ENCODE data around the gene WDR88.
A peak's percentile ranks its signal among the peaks of the same experiment; 100 is the strongest.
"Not testable (repeated sequence)": the region's sequence is repeated elsewhere in the genome, so short reads cannot be mapped to it uniquely, and the experiment has no call there.

The WDR88 gene

GRCh38 chr19:33139165-33139564 is 7.3 kb downstream of the WDR88 start:
- H3K4me3 ChIP-seq (ENCODE audit: low read depth, low read length) = no peak overlapping the region
- TF ChIP-seq CTCF (conservative IDR thresholded peaks at IDR 0.05; ENCODE audit: low read depth, low read length) = no peak
- DNase-seq (ENCODE audit: low read depth) = no peak

DNA sequence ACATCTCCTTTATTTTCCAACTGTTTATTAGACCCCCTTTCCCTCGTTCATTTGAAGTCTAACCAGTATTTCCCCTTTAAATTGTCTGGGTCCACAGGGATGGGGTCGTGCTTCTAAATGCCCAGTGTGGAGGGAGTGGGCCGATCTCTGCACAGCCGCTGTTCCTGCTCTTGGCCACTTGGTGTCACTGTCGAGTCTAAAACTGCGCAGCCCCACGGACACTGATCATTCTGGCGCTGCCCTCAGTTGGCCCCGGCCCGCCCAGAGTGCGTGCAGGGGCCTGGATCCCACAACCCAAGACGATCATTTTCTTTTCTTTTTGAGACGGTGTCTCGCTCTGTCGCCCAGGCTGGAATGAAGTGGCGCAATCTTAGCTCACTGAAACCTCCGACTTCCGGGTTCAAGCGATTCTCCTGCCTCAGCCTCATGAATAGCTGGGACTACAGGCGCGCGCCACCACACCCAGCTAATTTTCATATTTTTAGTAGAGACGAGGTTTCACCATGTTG is 12.0 kb downstream of the WDR88 start:
- H3K4me3 ChIP-seq (ENCODE audit: low read depth, low read length) = no peak overlapping the region
- peak; percentile 96 for TF ChIP-seq CTCF (conservative IDR thresholded peaks at IDR 0.05; ENCODE audit: low read depth, low read length)
- DNase-seq (ENCODE audit: low read depth) = peak; percentile 57

DNA sequence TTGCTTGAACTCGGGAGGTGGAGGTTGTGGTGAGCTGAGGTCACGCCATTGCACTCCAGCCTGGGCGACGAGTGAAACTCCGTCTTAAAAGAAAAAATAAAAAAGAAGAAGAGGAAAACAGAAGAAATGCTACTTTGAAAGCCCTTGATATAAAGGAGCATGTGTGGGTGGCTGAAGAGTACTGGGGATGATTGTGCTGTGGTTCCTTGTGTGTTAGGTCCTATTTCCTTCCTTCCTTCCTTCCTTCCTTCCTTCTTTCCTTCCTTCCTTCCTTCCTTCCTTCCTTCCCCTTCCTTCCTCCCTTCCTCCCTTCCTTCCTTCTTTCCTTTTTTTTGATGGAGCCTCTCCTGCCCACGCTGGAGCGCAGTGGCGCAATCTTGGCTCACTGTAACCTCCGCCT is 14.3 kb downstream of the WDR88 start:
- DNase-seq (ENCODE audit: low read depth) = no peak
- no peak overlapping the region for H3K4me3 ChIP-seq (ENCODE audit: low read depth, low read length)
- no peak for TF ChIP-seq CTCF (conservative IDR thresholded peaks at IDR 0.05; ENCODE audit: low read depth, low read length)

DNA sequence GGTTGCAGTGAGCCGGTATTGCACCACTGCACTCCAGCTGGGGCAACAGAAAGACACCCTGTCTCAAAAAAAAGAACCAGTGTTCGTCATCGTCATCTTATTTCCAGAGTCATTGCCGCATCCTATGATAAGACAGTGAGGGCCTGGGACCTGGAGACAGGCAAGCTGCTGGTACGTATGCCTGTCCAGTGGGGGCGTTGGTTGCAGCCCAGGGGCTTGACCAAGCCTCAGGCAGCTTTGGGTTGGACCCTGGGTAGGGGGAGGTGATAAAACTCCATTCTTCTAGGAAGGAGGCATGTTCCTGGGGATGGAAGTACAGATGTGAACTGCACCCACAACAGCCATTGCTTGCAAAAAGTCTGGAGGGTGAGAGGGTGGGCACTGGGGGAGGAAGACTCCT is 15.6 kb downstream of the WDR88 start:
- H3K4me3 ChIP-seq (ENCODE audit: low read depth, low read length) = no peak overlapping the region
- TF ChIP-seq CTCF (conservative IDR thresholded peaks at IDR 0.05; ENCODE audit: low read depth, low read length) = no peak
- DNase-seq (ENCODE audit: low read depth) = no peak

DNA sequence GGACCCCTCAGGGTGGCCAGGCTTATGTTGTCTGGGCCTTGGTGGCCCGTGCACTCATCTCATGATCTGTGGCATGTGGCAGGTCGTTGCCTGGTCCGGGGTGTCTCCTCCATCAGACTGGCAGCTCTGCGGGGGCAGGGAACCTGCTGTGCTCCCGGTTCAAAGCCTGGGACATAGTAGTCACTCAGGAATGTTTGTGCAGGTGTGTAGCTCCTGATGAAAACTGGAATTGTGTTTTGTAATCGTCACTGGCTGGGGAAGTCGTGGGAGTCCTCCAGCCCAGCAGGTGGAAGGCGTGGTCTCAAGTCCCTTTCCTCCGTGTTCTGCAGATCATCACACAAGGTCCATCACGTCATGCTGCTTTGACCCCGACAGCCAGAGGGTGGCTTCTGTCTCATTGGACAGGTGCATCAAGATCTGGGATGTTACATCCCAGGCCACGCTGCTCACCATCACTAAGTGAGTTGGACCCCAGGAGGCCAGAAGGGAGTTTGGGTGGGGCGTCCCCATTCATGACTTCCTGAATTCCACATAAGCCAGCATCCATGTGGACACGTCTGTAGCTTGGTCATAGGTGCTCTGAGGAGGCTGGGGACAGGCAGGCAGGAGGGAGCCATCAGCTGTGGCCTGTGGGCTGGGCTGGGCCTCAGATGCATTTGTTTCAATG is 19.1 kb downstream of the WDR88 start:
- no peak for TF ChIP-seq CTCF (conservative IDR thresholded peaks at IDR 0.05; ENCODE audit: low read depth, low read length)
- DNase-seq (ENCODE audit: low read depth) = no peak
- no peak overlapping the region for H3K4me3 ChIP-seq (ENCODE audit: low read depth, low read length)

- peak; percentile 64 for DNase-seq (ENCODE audit: low read depth)
- TF ChIP-seq CTCF (conservative IDR thresholded peaks at IDR 0.05; ENCODE audit: low read depth, low read length) = no peak
- H3K4me3 ChIP-seq (ENCODE audit: low read depth, low read length) = no peak overlapping the region
These were observed 20.3 kb downstream of the WDR88 start for GRCh38 chr19:33152176-33152575.

DNA sequence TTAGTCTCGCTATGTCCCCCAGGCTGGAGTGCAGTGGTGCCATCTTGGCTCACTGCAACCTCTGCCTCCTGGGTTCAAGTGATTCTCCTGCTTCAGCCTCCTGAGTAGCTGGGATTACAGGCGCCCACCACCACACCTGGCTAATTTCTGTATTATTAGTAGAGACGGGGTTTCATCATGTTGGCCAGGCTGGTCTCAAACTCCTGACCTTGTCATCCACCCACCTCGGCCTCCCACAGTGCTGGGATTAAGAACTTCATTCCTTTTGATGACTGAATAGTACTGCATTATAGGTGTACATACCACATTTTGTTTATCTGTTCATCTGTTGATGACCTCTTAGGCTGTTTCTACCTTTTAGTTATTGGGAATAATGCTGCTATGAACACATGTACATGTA is 20.7 kb downstream of the WDR88 start:
- not testable (repeated sequence) for H3K4me3 ChIP-seq (ENCODE audit: low read depth, low read length); DNase-seq (ENCODE audit: low read depth)

GRCh38 chr19:33154313-33154712 is 22.4 kb downstream of the WDR88 start:
- H3K4me3 ChIP-seq (ENCODE audit: low read depth, low read length); DNase-seq (ENCODE audit: low read depth): not testable (repeated sequence)

Measured in choroid plexus epithelial cell (primary cell).